ENCODE measurements around the gene COL21A1.

GRCh38 chr6:56173228-56173627 is 74.2 kb downstream of the COL21A1 start:
- no peak for TF ChIP-seq GATA3 (IDR thresholded peaks at IDR 0.05; ENCODE audit: low read depth, low read length)
- no peak for TF ChIP-seq GATA2 (IDR thresholded peaks at IDR 0.05; ENCODE audit: low read depth, low read length)
